Measurements from ENCODE around the gene TTC34. TPM values are rescaled to one million over a fixed set of nuclear protein-coding genes. Genes with fewer than 3 reads are reported as not detected.

The TTC34 gene
- total and polyA plus RNA-seq, 8 donors: 0.18 to 0.99 (median 0.44) TPM

- no peaks in the 10 kb centered on the region for H3K36me3 ChIP-seq
- H3K4me3 ChIP-seq: no peak overlapping the region
- intact Hi-C loops (cut with DNase I): no loop called here
- no peaks in the 10 kb centered on the region for H3K9me3 ChIP-seq
- no peak for TF ChIP-seq CTCF (IDR thresholded peaks at IDR 0.05)
- FAIRE-seq (no peak), DNase-seq (peak in 1 of 6 donors; percentile 41), ATAC-seq (no peak)
- 67 to 83% methylated on average over 10 of the region's 10 CpGs for WGBS, 2 donors
- no peak overlapping the region for H3K27ac ChIP-seq
- H3K27me3 ChIP-seq: no peaks in the 10 kb centered on the region
- no peaks in the 10 kb centered on the region for H3K4me1 ChIP-seq
Observed at GRCh38 chr1:2808386-2808705, 6.9 kb upstream of the TTC34 start.

- H3K27me3 ChIP-seq: no peaks in the 10 kb centered on the region
- no peak overlapping the region for H3K27ac ChIP-seq
- FAIRE-seq (no peak), ATAC-seq (no peak), DNase-seq (peak in 1 of 6 donors; percentile 51)
- H3K4me1 ChIP-seq: no peaks in the 10 kb centered on the region
- 55 to 65% methylated on average over 30 of the region's 30 CpGs for WGBS, 2 donors
- no peaks in the 10 kb centered on the region for H3K9me3 ChIP-seq
- H3K4me3 ChIP-seq: no peak overlapping the region
- no peaks in the 10 kb centered on the region for H3K36me3 ChIP-seq
- intact Hi-C loops (cut with DNase I): no loop called here
- TF ChIP-seq CTCF (IDR thresholded peaks at IDR 0.05): no peak
Observed at GRCh38 chr1:2807678-2808385, 6.3 kb upstream of the TTC34 start.

GRCh38 chr1:2807036-2807435 lies 5.5 kb upstream of the TTC34 start:
- no peak for TF ChIP-seq CTCF (IDR thresholded peaks at IDR 0.05)
- H3K4me1 ChIP-seq: no peaks in the 10 kb centered on the region
- H3K27me3 ChIP-seq: no peaks in the 10 kb centered on the region
- H3K27ac ChIP-seq: no peak overlapping the region
- no peaks in the 10 kb centered on the region for H3K36me3 ChIP-seq
- intact Hi-C loops (cut with DNase I): no loop called here
- no peaks in the 10 kb centered on the region for H3K9me3 ChIP-seq
- 41 to 43% methylated on average over 8 of the region's 8 CpGs for WGBS, 2 donors
- no peak overlapping the region for H3K4me3 ChIP-seq
- DNase-seq: peak in 1 of 6 donors; percentile 20
- no peak for ATAC-seq
- no peak for FAIRE-seq

GRCh38 chr1:2806591-2806990 lies 5.1 kb upstream of the TTC34 start:
- 9 to 14% methylated on average over 15 of the region's 15 CpGs for WGBS, 2 donors
- no peak overlapping the region for H3K27ac ChIP-seq
- H3K4me3 ChIP-seq: no peak overlapping the region
- no peak for TF ChIP-seq CTCF (IDR thresholded peaks at IDR 0.05)
- FAIRE-seq (no peak), ATAC-seq (no peak), DNase-seq (no peak)
- no peaks in the 10 kb centered on the region for H3K4me1 ChIP-seq
- no peaks in the 10 kb centered on the region for H3K36me3 ChIP-seq
- H3K27me3 ChIP-seq: no peaks in the 10 kb centered on the region
- no peaks in the 10 kb centered on the region for H3K9me3 ChIP-seq
- intact Hi-C loops (cut with DNase I): no loop called here

- DNase-seq (peak in 2 of 6 donors; percentile 36 to 55), ATAC-seq (no peak), FAIRE-seq (no peak)
- no peak overlapping the region for H3K4me3 ChIP-seq
- no peaks in the 10 kb centered on the region for H3K36me3 ChIP-seq
- TF ChIP-seq CTCF (IDR thresholded peaks at IDR 0.05): no peak
- H3K27ac ChIP-seq: no peak overlapping the region
- intact Hi-C loops (cut with DNase I): no loop called here
- 52 to 53% methylated on average over 25 of the region's 25 CpGs for WGBS, 2 donors
- no peaks in the 10 kb centered on the region for H3K4me1 ChIP-seq
- no peaks in the 10 kb centered on the region for H3K27me3 ChIP-seq
- no peaks in the 10 kb centered on the region for H3K9me3 ChIP-seq
Observed at GRCh38 chr1:2805801-2806430, 4.4 kb upstream of the TTC34 start.

All from pancreas (tissue), 10 donors.